C4-2B (cell line): Measurements from ENCODE around the gene DUS2.

ENCODE experiments used
- CTCF ChIP-seq: fragments of 450-650 bp; conservative IDR thresholded peaks from 2 replicates; pipeline ENCODE4 v1.5.1; 2017; ENCODE audit warnings: mild to moderate bottlenecking
- ZFX ChIP-seq: fragments of 450-650 bp; IDR thresholded peaks from 2 replicates; pipeline ENCODE4 v1.6.1; 2017

GRCh38 chr16:68033101-68033500 is 10.0 kb downstream of the DUS2 start:
- TF ChIP-seq CTCF = no peak
- no peak for TF ChIP-seq ZFX
